ENCODE data around the gene APOBR.
A peak's percentile ranks its signal among the peaks of the same experiment; 100 is the strongest.
"Not testable (repeated sequence)": the region's sequence is repeated elsewhere in the genome, so short reads cannot be mapped to it uniquely, and the experiment has no call there.

The APOBR gene, protein sequence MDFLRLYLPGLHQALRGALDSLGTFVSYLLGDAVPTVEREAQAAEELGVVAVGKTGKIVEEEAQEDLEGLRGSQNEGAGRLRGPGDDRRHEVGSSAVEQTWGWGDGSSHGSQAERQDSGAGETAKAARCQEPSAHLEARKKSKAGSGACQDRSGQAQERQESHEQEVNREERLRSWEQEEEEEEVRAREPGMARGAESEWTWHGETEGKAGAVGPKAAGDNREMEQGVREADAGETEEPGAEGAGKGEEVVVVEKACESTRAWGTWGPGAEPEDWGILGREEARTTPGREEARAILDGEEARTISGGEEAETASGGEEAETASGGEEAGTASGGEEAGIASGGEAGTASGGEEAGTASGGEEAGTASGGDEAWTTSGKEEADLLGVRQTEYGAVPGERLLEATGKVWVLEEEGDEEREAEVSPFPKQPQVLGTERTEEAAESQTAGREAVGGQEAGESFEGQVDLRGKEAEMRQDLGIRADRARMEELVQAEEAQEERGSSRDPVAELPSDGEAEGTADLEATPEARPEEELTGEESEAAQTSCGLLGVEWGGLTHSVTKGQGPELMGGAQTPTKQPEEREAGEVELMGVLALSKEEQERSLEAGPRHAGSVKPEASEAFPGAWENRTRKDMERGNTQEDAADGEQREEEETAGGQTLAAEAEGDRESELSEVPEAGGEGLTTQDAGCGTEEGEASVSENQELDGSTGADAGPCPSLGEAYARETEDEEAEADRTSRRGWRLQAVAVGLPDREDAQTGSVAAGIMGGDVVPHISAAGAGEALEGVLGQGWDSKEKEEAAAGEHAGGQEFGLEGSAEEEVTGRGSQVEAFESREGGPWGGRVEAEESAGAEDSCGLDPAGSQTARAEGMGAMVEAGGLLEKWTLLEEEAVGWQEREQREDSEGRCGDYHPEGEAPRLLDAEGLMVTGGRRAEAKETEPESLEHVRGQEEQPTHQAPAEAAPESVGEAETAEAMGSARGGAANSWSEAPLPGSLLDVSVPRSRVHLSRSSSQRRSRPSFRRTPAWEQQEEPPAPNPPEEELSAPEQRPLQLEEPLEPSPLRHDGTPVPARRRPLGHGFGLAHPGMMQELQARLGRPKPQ

GRCh38 chr16:28494121-28494851, at the start of gene APOBR:
TSS of gene APOBR (plus strand) at chr16:28494643. CDS start at chr16:28494682, 39 bp downstream.
- FAIRE-seq = no peak
- DNase-seq (ENCODE audit: low spot score) = no peak

DNA sequence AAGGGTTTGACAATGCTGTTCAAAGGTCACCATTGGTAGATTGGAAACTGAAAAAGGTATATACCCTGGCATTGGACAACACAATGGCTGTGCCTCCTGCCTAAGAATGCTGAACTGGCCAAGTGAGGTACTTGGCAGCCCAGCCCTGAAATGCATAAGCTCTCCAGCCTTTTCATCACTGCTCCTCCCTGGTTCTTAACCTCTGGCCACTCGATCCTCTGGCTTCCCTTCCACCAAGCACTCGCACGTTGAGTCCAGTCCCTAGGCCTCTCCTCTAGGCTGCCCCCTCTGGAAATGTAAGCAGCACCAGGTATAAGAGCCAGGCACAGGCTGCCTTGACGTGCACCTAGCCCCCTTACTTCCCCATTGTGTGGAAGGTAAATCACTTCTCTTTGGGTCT, 48.1 kb upstream of the APOBR start:
- not testable (repeated sequence) for DNase-seq (ENCODE audit: low spot score); FAIRE-seq

DNA sequence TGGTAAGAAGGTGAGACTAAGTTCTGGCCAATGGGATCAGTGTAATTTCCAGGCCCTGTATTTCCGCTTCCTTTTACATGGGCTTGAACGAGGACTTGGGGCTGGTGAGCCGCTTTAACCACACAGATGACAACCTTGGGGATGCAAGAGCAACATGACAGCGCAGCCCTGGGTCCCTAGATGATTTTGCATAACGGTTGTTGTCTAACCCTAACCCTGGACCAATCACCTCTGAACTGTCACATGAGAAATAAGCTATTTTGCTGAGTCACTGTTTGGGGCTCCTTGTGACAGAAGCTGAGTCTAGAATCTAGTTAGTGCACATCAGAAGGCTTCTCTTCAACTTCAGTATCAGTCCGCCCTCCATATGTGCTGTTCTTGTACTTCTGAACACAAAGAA, 47.4 kb upstream of the APOBR start:
- FAIRE-seq; DNase-seq (ENCODE audit: low spot score): not testable (repeated sequence)

DNA sequence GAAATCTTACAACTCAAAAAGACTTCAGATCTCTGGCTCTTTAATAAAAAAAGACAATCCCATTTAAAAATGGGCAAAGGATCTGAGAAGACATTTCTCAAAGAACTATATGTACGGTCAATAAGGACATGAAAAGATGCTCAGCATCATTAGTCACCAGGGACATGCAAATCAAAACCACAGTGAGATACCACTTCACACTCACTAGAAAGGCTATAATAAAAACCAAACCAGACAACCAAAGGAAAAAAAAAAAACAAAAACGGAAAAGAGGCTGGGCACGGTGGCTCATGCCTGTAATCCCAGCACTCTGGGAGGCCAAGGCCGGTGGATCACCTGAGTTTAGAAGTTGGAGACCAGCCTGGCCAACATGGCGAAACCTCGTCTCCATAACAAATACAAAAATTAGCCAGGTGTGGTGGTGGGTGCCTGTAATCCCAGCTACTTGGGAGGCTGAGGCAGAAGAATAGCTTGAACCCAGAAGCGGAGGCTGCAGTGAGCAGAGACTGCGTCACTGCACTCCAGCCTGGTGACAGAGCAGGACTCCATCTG, 20.7 kb upstream of the APOBR start:
- DNase-seq (ENCODE audit: low spot score) = no peak
- FAIRE-seq = no peak

GRCh38 chr16:28475221-28475620, 19.2 kb upstream of the APOBR start:
- DNase-seq (ENCODE audit: low spot score) (no peak), FAIRE-seq (no peak)

- FAIRE-seq (no peak), DNase-seq (ENCODE audit: low spot score) (no peak)
Measured at GRCh38 chr16:28477311-28477920, 17.0 kb upstream of the APOBR start.

- FAIRE-seq (no peak), DNase-seq (ENCODE audit: low spot score) (no peak)
Measured at GRCh38 chr16:28478506-28479180, 15.8 kb upstream of the APOBR start.

- FAIRE-seq = no peak
- no peak for DNase-seq (ENCODE audit: low spot score)
Measured at GRCh38 chr16:28482026-28482425, 12.4 kb upstream of the APOBR start.

DNA sequence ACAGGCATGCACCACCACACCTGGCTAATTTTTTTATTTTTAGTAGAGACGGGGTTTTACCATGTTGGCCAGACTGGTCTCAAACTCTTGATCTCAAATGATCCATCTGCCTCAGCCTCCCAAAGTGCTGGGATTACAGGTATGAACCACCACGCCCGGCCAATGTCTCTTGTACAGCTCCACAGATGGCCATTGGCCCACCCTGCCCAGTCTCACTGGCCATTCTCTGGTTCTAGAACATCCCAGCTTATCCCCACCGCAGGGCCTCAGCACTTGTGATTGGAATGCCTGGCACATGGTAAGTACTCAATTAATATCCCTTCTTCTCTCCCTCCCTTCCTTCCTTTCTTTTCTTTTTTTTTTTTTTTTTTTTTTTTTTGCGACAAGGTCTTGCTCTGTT, 11.1 kb upstream of the APOBR start:
- not testable (repeated sequence) for DNase-seq (ENCODE audit: low spot score); FAIRE-seq

GRCh38 chr16:28486266-28486665, 8.2 kb upstream of the APOBR start:
- DNase-seq (ENCODE audit: low spot score) = no peak
- FAIRE-seq = no peak

- no peak for FAIRE-seq
- no peak for DNase-seq (ENCODE audit: low spot score)
Measured at GRCh38 chr16:28491230-28491969, 3.0 kb upstream of the APOBR start.

DNA sequence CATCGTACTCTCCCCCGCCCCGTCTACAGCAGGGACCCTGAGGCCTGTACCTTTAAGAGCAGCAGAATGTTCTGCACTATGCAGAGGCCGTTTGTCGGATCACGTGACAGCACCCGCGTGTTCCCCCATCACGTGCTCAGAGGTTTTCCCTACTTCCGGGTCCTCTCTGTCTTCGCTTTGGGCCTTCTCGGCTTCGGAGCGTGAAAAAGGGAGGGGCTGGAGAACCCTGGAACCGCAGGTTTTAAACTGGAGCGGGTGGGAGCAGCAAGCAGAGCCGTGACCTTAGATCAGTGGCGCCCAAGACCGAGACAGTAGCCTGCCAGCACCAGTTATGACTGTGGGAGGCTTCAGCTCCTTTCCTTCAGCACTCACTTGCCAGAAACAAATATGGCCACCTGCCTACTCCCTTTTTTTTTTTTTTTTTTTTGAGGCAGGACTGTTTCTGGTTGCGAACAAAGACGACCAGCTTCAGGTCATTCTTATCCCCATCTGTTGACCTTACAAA, 2.4 kb upstream of the APOBR start, which contains the start of gene CLN3:
Gene CLN3, minus strand, starts transcription at position 105 of the 505 bp plus-strand sequence. CDS start 315 bp downstream, outside the sequence.
- FAIRE-seq (no peak), DNase-seq (ENCODE audit: low spot score) (peak; percentile 92)

DNA sequence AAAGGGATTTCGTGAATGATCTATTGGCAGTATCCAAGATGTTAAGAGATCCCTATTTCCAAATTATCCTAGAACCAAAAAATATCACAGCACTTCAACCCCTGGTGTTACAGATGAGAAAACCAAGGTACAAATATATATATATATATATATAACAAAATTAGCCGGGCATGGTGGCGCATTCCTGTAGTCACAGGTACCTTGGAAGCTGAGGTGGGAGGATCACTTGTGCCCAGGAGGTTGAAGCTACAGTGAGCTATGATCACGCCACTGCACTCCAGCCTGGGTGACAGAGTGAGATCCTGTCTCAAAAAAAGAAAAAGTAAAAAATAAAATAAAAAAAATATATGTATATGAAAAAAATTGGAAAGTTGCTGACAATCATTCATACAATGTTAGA, 1.9 kb upstream of the APOBR start:
- DNase-seq (ENCODE audit: low spot score) = no peak
- FAIRE-seq = no peak

DNA sequence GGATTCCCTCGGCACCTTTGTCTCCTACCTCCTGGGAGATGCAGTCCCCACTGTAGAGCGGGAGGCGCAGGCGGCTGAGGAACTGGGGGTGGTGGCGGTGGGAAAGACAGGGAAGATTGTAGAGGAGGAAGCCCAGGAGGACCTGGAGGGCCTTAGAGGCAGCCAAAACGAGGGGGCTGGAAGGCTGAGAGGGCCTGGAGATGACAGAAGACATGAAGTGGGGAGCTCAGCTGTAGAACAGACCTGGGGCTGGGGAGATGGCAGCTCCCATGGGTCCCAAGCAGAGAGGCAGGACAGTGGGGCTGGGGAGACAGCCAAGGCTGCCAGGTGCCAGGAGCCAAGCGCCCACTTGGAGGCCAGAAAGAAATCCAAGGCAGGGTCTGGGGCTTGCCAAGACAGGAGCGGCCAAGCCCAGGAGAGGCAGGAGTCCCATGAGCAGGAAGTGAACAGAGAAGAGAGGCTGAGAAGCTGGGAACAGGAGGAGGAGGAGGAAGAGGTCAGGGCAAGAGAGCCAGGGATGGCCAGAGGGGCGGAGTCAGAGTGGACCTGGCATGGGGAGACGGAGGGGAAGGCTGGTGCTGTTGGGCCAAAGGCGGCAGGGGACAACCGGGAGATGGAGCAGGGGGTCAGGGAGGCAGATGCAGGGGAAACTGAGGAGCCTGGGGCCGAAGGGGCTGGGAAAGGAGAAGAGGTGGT, 803 bp downstream of the APOBR start:
- DNase-seq (ENCODE audit: low spot score) (no peak), FAIRE-seq (no peak)

- FAIRE-seq (no peak), DNase-seq (ENCODE audit: low spot score) (no peak)
Measured at GRCh38 chr16:28495795-28496749, 1.6 kb downstream of the APOBR start.

GRCh38 chr16:28496844-28497243, 2.4 kb downstream of the APOBR start:
- no peak for DNase-seq (ENCODE audit: low spot score)
- FAIRE-seq = no peak

GRCh38 chr16:28497386-28497785, 2.9 kb downstream of the APOBR start:
- DNase-seq (ENCODE audit: low spot score) = no peak
- FAIRE-seq = no peak

Measured in urothelium cell line (cell line).